Hepatocyte (in vitro differentiated cells): Measurements from ENCODE around the gene CALD1.

Experiments used
- EZH2 ChIP-seq: fragments of 200-600 bp; sonication (generic); IDR thresholded peaks from 2 replicates; pipeline ENCODE4 v1.6.1; 2016; ENCODE audit warnings: antibody characterized with exemption, mild to moderate bottlenecking, borderline replicate concordance
- EZH2phosphoT487 ChIP-seq: fragments of 200-600 bp; sonication (generic); IDR thresholded peaks from one replicate; pipeline ENCODE4 v1.6.1; 2018; ENCODE audit warnings: antibody characterized with exemption, mild to moderate bottlenecking, low read depth, moderate library complexity; ENCODE audit not compliant: unreplicated experiment, severe bottlenecking
- TF ChIP-seq, protein P1 (sequence below): fragments of 200-600 bp; sonication (generic); IDR thresholded peaks from 2 replicates; pipeline ENCODE4 v1.5.1; 2016; ENCODE audit warnings: antibody characterized with exemption, mild to moderate bottlenecking; ENCODE audit not compliant: poor library complexity

GRCh38 chr7:134897936-134898335 is 118.5 kb downstream of the CALD1 start:
- TF ChIP-seq, protein P1, sequence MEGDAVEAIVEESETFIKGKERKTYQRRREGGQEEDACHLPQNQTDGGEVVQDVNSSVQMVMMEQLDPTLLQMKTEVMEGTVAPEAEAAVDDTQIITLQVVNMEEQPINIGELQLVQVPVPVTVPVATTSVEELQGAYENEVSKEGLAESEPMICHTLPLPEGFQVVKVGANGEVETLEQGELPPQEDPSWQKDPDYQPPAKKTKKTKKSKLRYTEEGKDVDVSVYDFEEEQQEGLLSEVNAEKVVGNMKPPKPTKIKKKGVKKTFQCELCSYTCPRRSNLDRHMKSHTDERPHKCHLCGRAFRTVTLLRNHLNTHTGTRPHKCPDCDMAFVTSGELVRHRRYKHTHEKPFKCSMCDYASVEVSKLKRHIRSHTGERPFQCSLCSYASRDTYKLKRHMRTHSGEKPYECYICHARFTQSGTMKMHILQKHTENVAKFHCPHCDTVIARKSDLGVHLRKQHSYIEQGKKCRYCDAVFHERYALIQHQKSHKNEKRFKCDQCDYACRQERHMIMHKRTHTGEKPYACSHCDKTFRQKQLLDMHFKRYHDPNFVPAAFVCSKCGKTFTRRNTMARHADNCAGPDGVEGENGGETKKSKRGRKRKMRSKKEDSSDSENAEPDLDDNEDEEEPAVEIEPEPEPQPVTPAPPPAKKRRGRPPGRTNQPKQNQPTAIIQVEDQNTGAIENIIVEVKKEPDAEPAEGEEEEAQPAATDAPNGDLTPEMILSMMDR = no peak
- TF ChIP-seq EZH2 (no peak), EZH2phosphoT487 (no peak)
